GM19438 (cell line): ENCODE results near the gene SHB.

ENCODE experiments used
- ATAC-seq: cut with Tn5 transposase; IDR thresholded peaks from one replicate; pipeline ENCODE4 v1.9.1; 2021; ENCODE audit warnings: low read depth; ENCODE audit not compliant: unreplicated experiment

The SHB gene

GRCh38 chr9:37942621-37943344 lies 126.2 kb downstream of the SHB start:
- ATAC-seq: no peak

DNA sequence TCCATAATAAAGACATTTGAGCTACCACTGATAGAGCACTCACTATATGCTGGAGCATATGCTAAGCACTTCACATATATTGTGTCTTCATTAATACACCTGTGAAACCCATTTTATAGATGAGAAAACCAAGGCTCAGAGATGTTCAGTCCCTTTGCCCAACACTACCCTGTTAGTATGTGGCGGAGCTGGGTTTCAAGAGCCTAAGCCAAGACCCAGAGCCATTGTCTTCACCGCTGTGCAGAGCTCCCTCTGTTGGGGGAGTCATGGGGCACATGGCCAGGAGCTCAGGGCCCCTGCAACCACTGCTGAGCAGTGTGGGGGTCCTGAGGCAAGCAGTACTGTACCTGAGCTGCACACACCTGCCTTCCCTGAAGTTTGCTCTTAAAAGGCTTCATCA lies 127.8 kb downstream of the SHB start:
- no peak for ATAC-seq

- no peak for ATAC-seq
Observed at GRCh38 chr9:37939575-37940095, 129.4 kb downstream of the SHB start.

GRCh38 chr9:37938121-37938891 lies 130.7 kb downstream of the SHB start:
- ATAC-seq: no peak

DNA sequence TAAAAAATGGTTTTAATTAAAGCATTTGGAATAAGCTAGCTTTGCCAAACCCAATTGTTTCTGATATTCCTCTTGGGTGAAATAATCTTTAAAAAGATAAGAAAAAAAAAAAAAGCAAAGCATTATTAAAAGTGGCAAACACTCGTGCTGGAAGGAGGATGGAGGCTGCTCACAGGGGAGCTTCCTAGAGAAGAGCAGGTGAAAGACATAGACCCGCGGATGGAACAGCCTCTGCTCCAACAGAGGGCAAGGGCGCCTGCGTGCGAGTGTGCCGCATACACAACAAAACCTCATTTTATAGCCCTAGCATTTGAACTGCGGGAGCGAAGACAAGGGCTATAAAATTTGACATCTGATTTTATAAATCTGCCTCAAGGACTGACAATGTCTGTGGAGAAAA lies 131.7 kb downstream of the SHB start:
- no peak for ATAC-seq

DNA sequence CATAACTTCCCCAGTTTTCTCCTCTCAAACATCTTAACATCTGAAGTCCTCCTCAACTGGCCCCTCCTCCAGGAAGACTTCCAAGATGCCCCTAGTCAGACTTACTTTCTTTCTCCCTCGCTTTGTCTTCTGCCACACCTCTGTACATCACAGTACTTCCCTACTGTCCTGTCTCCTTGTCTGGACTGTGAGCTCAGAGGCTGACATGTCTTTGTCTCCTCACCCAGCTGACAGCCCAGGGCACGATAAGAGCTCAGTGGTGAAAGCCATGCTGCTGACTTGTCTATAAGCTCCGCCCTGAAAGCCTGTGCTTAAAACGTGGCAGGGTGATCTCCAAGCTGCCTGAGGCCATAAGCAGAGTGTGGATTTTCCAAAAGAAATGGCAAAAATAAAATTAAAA lies 132.1 kb downstream of the SHB start:
- no peak for ATAC-seq

GRCh38 chr9:37936376-37936775 lies 132.7 kb downstream of the SHB start:
- no peak for ATAC-seq

- ATAC-seq: no peak
Observed at GRCh38 chr9:37935096-37935495, 133.9 kb downstream of the SHB start.

DNA sequence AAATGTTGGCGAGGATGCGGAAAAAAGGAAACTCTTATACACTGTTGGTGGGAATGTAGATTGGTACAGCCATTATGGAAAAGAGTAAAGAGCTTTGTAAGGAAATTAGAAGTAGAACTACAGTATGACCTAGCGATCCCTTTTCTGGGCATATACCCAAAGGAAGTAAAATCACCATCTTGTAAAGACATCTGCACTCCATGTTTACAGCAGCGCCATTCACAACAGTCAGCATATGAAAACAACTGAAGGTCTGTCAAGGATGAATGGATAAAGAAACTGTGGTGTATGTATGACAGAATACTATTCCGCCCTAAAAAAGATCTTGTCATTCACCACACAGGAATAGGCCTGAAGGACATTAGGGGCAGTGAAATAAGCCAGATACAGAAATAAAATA lies 137.4 kb downstream of the SHB start:
- no peak for ATAC-seq

- ATAC-seq: no peak
Observed at GRCh38 chr9:37929441-37929895, 139.6 kb downstream of the SHB start.

DNA sequence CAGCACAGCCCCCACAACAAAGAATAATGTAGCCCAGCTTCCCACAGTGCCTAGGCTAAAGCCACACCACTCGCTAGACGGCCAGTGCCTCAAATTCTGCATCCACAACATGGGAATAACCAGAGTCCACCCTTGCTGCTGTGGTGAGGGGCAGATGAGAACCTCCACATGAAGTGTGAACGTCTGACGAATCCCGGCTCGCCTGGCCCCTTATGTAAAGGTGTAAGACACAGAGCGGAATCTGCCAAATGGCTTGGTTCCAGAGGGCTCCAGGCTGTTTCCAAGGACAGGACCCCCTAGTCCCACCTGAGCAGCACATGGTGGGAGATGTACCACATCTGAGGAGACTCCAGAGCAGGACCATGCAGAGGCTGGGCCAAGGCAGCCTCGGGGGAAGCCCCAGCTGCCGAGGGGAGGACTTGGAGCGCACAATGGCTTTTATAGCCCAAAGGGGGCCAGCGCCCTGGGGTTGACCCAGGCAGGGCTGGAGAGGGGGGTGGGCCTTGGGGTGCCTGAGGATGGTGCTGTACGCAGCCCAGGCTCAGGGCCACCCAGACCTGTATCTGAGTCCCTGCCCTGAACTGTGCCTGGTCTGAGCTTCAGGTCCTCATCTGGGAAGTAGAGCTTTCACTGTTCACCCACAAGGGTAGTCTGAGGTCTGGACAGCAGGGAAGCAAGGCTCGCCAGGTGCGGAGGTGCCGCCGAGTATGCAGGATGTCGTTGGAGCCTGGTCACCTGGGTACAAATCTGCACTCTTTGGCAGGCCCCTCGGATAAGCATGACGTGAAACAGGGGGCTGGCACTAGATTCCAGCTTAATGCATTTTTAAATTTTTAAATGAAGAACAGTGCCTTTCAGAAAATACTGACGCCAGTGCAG lies 140.2 kb downstream of the SHB start:
- ATAC-seq: no peak

DNA sequence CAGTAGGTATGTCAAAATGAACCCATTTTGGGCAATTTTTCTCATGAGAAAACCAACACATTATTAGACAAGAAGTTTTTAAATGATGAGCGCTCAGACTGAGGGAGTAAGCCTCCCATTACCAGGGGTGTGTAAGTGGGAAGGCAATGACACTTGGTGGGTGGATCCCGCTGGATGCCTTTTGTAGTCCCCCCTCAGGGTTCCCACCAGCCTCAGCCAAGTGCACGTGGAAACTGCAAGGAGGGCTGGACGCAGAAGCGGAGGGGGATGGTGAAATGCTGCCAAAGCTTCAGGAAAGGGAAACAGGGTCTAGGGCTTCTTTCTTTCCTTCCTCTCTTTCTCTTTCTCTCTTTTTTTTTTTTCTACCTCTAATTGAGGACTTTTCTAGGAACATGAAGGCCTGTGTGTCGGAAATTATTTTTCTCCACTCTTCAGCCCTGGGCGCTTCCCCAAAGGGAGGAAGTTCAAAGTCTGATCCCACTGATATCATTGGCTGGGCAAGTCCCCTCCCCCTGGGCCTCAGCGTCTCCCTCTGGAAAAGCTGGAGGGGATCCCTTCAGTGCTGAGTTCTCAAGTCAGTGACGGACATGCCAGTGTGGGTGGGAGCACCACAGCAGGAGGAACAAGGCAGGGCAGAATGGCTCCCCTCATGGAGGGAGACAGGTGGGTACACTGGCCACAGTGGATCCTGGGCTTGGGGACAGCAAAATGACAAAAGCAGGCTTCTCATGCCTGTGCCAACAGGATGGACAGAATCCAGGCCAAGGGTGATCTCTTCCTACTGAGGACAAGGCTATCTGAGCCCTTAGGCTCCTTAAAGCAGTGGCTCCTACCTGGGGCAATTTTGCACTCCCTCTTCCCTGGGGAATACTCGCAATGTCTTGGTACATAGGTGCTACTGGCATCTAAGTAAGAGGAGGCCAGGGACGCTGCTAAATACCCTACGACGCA lies 141.2 kb downstream of the SHB start:
- ATAC-seq: no peak

- no peak for ATAC-seq
Observed at GRCh38 chr9:37927132-37927531, 141.9 kb downstream of the SHB start.

GRCh38 chr9:37926737-37927118 lies 142.3 kb downstream of the SHB start:
- ATAC-seq: no peak

DNA sequence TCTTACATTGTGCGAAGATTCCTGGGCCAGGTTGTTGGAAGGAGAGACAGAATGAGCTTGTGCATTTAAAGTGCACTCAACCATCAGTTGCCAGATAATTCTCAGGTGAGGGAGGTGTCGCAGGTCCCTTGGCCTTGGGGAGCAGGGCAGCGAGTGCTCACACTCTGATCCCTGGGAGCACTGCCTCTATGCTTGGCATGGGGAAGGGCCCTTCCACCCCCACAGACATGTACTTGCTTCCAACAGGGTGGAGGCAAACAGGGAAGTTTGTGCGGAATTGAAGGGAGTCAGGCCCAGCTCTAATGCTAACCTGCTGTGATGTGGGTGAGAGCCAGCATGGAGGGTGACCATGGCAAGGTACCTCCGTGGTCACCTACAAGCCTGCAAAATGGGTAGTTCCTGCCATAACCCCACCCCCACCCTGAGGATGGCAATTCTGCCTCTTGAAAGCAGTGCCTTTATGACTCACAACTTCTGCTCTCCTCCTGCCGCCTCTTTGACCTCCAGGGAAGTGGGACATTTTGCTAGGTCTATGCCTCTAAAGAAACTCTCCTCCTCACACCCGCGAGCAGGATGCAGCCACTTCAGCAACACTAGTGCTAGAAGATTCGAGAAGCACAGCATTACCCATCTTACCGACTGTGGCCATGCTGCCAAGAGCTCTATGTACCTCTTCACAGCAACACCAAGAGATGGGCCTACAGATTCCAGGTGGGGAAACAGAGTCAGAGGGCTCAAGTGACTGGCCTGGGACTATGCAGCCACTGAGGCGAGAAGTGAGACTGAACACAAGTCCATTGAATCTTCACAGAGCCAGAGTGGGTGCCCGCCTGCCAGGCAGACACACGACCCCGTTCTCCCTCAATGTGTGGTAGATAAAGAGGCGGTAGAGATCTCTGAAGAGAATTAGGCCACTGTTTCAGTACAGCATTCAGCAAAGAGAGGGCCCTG lies 143.0 kb downstream of the SHB start:
- ATAC-seq: no peak

- ATAC-seq: no peak
Observed at GRCh38 chr9:37925006-37925405, 144.0 kb downstream of the SHB start.

- no peak for ATAC-seq
Observed at GRCh38 chr9:37924538-37924937, 144.5 kb downstream of the SHB start.

DNA sequence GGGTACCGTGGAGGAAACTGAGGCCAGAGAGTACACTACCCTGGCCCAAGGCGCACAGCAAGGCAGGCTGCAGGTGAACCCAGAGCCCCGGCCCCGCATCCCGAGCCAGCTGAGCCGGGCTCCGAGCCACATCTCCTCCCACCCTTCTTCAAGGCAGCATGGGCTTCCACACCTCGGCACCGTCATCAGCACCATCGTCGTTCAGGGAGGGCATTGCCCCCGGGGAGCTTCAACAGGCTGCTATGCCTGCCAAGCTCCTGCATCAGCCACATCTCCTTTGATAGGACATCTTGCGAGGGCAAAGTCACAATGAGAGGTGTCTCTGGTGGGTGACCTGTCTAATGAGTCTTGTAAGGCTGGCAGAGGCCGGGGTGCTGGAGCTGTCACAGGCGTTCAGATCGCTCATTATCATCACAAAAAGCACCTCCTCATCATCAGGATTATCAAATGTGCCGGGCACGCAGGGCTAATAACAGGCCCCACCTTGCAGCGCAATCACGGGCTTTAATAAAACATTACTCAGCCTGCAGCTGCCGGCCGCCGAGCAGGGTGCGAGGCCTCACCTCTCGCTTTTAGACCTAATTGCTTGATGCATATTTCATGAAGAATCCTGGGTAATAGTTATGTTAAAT lies 145.1 kb downstream of the SHB start:
- no peak for ATAC-seq
